GM21447 (cell line): ENCODE results near the gene RBPJL.

Experiments used
- ATAC-seq: cut with Tn5 transposase; IDR thresholded peaks from one replicate; pipeline ENCODE4 v1.9.1; 2021; ENCODE audit not compliant: unreplicated experiment

Gene RBPJL, protein sequence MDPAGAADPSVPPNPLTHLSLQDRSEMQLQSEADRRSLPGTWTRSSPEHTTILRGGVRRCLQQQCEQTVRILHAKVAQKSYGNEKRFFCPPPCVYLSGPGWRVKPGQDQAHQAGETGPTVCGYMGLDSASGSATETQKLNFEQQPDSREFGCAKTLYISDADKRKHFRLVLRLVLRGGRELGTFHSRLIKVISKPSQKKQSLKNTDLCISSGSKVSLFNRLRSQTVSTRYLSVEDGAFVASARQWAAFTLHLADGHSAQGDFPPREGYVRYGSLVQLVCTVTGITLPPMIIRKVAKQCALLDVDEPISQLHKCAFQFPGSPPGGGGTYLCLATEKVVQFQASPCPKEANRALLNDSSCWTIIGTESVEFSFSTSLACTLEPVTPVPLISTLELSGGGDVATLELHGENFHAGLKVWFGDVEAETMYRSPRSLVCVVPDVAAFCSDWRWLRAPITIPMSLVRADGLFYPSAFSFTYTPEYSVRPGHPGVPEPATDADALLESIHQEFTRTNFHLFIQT

DNA sequence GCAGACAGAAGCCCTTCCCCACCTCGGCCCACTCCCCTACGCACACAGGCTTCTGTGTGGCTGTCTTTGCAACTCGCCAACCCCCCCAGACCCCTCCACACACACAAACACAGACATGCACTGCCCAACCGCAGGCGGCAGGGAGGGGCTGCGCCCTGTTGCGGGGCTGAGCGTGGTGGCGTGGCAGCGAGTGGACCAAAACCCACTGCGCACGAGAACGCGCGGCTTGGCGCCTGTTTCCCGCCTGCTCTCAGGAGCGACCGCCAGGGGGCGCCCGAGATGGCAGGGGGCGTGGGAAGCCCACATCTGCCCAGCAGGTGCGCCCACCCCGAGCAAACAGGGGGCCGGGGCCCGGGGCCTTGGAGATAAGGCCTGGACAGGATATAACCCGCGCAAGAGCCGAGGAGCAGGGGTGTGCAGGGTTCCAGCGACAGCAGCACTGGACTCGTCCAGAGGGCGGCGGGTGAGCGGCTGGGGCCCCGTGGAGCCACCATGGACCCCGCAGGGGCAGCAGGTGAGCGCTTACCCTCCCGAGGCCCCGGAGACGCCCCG lies at the start of gene RBPJL:
TSS of gene RBPJL (plus strand) at position 410 of the 552 bp plus-strand sequence. CDS start at position 493, 83 bp downstream.
- ATAC-seq: no peak

DNA sequence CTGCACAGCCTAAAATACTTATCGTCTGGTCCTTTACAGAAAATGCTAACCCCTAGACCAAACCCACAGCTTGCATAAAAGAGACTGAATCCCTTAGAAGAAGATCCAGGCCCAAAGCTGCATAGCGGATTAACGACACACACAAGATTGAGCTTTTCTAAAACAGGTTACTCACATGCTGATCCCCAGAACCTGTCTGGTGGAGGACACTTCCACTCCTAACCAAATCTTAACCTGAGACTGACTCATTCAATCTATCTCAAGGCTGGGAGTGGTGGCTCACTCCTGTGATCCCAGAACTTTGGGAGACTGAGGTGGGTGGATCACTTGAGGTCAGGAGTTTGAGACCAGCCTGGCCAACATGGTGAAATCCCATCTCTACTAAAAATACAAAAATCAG lies 49.5 kb upstream of the RBPJL start:
- ATAC-seq: no peak

DNA sequence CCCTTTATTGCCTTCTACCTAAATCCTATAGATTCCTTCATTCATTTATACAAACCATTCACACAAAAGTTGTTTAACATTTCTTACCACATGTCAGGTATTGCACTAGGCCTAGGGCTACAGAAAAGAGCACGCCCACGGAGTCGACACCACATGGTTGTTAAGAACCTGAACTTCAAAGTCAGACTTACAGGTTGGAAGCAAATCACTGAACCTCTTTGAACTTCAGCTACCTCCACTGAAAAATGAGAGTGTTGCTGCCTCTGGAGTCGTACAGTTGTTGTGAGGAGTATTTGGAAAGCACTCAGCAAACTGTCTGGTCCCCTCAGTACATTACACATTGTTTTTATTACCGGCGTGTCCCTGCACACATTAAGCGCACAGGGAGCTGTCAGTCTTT lies 48.9 kb upstream of the RBPJL start:
- no peak for ATAC-seq

DNA sequence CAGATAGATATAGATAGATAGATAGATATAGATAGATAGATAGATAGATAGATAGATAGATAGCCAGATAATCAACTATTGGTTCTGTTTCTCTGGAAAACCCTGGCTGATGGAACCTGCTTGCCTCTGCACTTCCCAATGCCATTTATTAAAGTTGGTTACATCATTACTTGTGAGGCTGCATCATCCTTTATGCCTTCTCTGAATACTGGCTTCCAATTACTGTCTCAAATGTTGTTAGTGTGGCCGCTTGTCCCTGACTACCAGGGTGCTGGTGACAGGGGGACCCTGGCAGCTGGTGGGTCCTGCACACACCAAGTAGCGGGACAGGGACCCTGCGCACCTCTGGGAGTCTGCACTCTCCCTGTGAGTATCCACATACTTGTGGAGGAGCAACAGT lies 48.4 kb upstream of the RBPJL start:
- no peak for ATAC-seq

DNA sequence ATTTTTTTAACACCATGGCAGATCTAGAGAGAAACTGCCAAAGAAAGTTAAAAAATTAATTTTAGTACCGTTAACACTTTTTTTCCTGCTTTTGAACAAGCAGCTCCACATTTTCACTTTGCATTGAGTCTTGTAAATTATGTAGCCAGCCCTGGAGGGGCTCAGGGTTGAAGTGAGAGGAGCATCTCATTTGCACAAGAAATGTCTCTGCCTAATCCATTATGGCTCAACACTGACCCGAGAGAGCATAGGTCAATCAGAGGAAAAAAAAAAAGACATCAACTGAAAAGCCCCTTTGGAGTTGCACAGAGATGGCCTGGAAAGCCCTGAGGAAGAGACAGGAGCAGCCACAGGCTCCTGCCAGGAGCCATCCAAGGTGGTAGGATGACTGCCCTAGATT lies 48.0 kb upstream of the RBPJL start:
- no peak for ATAC-seq

DNA sequence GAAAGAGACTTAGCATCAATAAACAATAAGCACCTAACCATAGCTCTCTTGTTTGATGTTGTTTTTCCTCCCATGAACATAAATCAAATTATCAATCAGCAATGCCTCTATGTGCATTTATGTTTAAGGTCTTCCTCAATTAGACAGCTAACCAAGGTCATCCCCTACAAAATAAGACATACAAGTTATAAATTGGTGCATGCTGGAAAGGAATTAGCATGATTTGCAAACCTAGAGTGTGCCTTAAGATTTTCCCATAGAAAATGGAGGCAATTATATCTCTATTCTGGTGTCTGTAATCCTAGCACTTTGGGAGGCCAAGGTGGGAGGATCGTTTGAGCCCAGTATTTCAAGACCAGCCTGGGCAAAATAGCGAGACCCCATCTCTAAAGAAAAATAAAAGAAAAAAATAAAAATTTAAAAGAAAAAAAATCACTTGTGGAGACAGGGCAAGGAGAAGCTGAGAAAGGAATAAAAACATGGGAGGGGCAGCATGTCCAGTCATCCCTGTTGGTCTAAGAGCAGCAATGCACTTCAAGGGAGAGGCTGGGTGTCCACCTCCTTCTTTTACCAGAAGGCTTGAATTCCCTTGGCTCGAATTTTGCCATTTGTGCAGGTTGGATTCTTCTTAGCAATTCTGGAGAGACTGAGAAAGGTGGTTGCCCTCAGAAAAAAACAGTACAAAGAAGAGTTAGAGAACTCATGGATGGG lies 42.9 kb upstream of the RBPJL start:
- no peak for ATAC-seq

DNA sequence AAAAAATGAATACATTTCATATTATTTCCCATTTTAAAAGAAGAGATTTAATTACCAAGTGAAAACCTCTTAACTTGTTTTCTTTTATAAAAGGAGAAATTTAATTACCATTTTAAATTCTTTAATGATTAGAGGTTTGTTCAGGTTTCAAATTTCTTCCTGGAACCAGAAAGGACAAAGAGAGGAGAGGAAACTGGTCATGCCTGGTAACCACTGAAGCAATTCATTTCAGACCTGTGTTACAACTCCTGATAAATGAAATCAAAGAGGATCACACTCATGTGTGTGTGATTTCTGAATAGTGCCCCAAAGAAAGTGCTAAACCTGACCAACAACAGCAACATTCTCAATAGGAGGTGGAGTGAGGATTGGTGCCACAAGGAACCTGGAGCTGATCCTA lies 39.7 kb upstream of the RBPJL start:
- ATAC-seq: no peak

DNA sequence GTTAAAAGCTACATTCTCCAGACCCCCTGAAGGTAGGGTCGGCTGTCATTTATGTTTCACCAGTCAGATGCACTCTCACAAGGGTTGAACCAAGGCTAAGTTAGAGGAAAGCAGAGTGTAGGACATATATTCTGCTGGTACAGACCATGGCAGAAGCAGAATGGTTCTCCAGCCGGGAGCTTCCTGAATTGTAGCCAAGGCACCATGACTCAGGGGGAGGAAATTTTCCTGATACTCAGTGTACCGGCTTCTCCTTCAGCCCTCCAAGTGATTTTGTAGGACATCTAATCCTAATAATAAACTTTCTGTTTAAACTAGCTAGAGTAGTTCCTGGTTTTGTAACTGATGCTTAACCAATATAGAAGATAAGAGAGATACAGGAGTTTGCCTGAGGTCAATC lies 38.1 kb upstream of the RBPJL start:
- no peak for ATAC-seq

DNA sequence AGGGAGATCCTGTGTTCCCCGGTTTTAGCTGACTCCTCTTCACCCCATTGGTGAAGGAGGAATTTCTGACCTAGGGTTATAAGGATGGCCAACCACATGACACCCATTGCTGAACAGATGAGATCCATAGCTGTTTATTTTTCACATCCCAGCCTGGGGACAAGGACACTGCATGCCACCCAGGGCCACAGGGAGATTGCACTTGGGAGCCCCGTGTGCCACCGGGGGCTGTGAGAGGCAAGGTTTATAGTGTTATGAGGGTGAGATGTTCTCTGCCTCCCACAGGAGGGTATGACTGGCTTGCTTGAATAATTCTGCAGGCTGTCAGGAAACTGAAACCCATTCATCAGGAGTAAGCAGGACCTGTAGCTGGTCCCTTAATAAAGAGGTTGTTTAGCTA lies 37.6 kb upstream of the RBPJL start:
- ATAC-seq: no peak

DNA sequence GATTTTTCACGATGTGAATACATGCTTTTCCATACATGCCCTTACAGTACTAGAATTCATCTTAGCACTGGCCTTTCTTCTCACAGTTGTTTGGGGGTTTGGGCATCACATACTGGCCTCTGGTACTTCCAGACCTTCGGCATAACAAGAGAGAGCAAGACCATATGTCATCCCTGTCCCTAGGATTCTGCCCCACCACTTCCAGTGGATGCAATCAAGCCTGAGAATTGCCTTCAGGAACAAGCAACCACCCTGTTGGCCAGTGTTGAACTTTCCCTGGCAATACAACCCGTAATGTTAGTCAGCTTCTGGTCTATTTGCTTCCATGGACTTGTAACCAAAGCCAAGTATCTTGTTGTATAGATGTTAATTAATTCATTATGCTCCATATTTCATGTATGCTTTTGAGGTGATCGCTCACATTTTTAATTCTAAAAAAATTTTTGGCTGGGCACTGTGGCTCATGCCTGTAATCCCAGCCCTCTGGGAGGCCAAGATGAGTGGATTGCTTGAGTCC lies 36.8 kb upstream of the RBPJL start:
- no peak for ATAC-seq

DNA sequence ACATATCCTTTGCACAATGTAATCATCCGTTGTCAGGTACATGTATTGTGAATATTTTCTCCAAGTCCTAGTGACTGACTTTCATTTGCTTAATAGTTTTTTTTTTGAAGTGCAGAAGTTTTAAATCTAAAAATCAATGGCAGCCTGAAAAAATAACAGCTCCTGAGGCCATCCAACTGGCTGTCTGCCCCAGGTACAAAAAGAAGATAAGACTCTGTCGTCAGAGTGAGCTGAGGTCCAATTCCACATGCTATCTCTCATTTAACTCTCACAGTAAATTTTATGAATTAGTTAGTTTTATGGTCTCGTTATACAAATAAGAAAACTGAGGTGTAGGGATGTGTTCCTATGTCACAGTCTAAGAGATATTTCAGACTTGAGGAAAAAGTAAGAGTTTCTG lies 31.3 kb upstream of the RBPJL start:
- no peak for ATAC-seq

DNA sequence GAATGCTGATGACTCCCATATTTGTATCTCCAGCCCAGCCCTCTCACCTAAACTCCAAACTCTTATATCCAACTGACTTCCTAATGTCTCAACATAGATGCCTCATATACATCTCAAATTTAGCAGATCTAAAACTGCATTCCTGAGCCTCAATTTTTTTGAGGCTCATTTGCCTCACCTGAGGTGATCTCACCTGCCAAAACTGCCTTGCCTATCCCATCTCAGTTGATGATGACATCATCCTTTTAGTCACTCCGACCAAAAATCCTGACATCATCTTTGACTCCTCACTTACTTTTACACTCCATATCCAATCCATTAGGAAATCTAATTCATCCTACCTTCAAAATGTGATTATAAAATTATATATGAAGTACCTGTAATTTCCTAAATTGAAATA lies 26.6 kb upstream of the RBPJL start:
- ATAC-seq: no peak

DNA sequence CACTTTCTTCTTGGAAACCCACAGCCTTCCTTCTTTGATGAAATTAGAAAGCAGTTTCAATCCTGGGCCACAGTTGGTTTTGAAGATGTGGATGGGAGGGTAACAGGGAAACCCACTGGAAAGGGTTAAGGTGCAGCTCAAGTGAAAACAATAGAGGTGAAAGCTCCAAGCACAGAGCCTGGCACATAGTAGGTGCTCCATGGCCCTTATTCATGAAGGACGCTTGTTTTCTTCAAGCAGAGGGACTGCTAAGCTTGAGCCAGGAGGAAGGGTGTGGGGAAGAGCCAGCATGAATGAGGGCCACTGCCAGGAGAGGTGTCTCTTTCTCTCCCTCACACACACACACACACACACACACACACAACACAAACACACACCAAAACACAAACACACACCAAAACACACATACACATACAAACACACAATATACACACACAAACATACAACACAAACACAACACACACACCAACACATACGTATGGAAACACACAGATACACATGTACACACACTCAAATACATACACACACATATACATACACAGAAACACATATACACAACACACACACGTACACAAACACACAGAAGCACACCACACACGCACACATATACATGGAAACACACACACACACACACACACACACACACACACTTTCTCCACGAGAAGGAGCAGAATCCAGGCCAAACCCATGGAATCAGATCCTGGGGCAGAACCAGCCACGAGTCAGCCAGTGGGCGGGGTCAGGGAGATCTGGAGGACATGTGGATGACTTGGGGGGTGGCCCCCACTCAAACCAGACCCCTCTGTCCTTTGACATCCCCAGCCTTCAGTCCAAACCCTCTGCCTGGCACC lies 23.7 kb upstream of the RBPJL start:
- no peak for ATAC-seq

DNA sequence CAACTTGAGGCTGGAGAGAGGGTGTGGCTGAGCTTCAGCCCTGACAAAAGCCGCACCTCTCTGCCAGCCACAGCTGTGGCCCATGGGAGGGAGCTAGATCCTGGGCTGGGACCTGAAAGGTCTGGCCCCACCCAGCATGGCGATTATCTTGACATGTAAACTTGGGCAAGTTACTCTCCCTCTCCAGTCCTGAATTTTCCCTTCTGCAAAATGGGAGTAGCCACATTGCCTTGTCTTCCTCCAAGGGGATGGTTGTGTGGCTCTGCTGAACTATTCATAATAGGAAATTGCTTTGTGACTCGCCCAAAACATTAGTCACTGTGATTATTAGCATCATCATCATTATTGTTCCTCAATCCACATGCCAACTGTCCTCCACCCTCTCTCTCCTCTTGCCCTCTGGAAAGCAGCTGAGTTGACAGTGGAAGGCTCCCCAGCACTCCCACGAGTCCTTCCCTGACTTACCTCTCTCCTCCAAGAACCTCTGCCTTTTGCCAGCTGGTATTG lies 23.0 kb upstream of the RBPJL start:
- ATAC-seq: no peak

DNA sequence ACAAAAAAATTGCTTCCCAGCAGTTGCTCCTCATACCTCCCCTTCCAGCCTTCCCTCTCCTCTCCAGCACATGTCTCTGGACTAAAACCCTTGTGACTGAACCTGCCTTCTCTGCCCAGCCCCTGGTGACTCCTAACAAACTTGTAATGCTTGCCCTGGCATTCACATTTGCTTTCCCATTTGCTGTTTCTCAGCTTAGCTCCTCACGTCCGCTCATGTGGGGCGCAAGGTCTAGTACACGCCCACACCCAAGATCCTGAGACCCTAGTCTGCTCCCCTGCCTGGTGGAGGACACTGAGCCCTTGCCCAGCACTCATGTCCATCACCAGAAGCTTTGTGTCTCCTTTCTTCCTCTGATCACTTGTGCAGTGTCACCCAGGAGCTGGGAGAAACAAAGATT lies 18.3 kb upstream of the RBPJL start:
- ATAC-seq: no peak

DNA sequence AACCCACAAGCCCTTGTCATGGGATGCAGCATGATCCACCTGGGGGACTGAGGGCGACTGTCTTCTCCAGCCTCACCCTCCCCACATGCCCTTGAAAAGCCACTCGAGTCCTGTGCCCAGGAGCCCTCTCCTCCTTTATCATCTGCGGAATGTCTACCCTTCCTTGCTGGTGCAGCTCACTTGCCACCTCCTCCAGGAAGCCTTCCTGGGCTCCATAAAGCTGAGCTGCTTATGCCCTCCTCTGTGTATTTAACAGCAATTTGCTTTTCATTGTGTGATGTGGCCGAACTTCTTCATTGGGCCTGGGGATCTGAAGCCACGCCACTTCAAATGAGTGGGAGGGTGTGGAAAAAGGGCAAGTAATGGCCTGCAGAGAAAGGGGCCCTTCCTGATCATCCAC lies 17.8 kb upstream of the RBPJL start:
- no peak for ATAC-seq

DNA sequence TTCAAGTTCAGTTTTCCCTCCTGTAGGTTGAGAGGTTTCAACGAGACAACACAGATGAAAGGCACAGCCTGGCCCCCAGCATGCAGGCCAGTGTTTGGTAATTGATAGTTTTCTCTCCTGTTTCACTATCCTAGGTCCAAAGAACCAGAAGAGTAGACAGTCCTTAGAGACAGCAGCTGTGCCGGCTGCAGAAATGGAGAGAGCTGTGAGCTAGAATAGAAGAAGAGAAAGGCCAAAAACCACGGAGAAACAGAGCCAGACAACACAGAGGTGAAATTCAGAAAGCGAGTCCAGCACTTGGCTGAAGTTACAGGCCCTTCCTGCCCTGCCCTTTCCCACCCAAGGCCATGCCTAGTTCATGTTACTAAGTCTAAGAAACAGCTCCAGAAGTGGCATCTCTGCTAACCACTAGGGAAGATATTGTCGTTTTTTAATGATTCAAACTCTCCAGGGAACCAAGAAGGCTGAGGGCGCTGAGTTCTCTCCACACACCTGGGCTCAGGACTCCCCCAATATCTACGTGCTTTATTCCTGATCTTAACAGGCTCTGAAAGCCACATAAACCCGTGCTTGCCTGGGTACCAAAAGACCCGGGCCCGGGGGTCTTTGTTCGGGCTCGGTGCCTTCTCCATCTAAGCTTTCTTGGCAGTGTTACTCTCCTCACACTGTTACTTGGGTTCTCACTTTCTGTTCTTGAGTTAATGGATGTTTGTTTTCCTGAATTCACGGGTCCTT lies 16.5 kb upstream of the RBPJL start:
- ATAC-seq: no peak

DNA sequence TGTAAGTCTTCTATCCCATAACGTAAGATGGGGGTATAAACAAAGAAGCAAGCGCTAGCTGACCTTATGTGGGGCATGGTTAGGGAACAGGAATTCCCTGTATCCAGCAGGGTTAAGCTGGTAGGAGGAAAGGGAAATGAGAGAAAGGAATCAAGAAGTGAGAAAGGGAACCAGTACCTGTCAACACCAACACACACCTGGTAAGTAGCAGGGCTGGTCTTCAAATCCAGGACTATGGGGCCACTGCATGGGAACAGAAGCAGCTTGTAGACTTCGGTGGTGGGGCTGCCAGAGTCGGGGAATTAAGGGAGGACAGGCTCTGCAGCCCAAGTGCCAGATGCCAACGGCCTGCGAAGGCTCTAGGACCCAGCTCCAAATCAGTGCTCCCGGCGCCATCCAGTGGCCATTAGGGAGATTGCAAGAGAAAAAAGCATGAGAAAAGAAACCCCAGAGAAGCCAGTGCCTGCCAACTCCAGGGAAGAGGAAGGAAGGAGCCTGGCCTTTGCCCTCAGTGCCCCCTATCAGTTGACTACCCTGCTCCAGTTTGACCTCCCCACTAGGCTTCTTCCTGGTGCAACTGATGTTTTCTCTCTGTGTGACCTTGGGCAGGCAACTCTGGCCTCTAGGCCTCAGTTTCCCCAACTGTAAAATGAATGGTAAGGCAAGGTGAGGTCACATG lies 15.8 kb upstream of the RBPJL start:
- ATAC-seq: no peak

DNA sequence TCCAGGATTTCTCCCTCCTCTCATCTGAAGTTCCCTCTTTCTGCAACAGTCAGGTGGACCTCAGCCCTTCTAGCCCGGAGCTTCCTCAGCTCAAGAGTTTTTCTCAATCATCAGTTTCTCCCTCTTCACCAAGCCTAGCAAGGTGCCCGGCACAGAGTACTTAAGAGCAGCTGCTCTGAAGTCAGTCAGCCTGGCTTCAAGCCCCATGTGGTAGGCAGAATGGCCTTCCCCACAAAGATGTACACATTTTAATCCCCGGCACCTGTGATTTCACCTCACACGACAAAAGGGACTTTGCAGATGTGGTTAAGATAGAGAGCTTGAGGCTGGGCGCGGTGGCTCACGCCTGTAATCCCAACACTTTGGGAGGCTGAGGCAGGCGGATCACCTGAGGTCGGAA lies 15.1 kb upstream of the RBPJL start:
- ATAC-seq: no peak
